Suprapubic skin (tissue), 4 donors: ENCODE data around the gene MYH11. TPM values are rescaled to one million over a fixed set of nuclear protein-coding genes. Genes with fewer than 3 reads are reported as not detected.

Experiments used
- DNase-seq, 2 donors: peaks; one replicate each; pipeline ENCODE4 v3.0.0-alpha.2; 2019; ENCODE audit warnings: low spot score in 2 of 2
- H3K27ac ChIP-seq: fragments of 200-600 bp; sonication (generic); one replicate; pipeline ENCODE4 v1.5.1; 2019
- H3K27me3 ChIP-seq: fragments of 200-600 bp; sonication (generic); one replicate; pipeline ENCODE4 v1.5.1; 2019
- H3K36me3 ChIP-seq: fragments of 200-600 bp; sonication (generic); one replicate; pipeline ENCODE4 v1.5.1; 2019
- H3K4me1 ChIP-seq: fragments of 200-600 bp; sonication (generic); one replicate; pipeline ENCODE4 v1.5.1; 2019
- H3K4me3 ChIP-seq: fragments of 200-600 bp; sonication (generic); one replicate; pipeline ENCODE4 v1.5.1; 2019; ENCODE audit warnings: mild to moderate bottlenecking
- H3K9me3 ChIP-seq: fragments of 200-600 bp; sonication (generic); one replicate; pipeline ENCODE4 v1.5.1; 2019
- EP300 ChIP-seq: sonication (generic); formaldehyde crosslinking; IDR thresholded peaks from one replicate; pipeline ENCODE4 v1.6.1; 2017; ENCODE audit warnings: antibody characterized with exemption
- POLR2A ChIP-seq, 2 donors: fragments of 450-650 bp; IDR thresholded peaks; one replicate each; pipeline ENCODE4 v1.6.1; 2017; ENCODE audit warnings: antibody characterized with exemption in 2 of 2, mild to moderate bottlenecking in 2 of 2, moderate library complexity in 2 of 2
- POLR2AphosphoS5 ChIP-seq, 3 donors: sonication (generic); formaldehyde crosslinking; IDR thresholded peaks; one replicate each; pipeline ENCODE4 v1.6.1; 2017; ENCODE audit warnings: antibody characterized with exemption in 3 of 3
- WGBS: methylation state at CpG from one replicate; pipeline ENCODE4 v1.1.5; 2018; 5-methylcytosine and 5-hydroxymethylcytosine counted together
- total RNA-seq, 4 donors: library from RNA; depleted of rRNA; stranded (reverse); fragments of >200 nt; gene quantifications; one replicate each; pipeline ENCODE4 v1.1.0, GENCODE V29; 2016
- TF ChIP-seq, protein P1 (sequence below), 2 donors: fragments of 200-600 bp in 1 of 2; fragments of 450-650 bp in 1 of 2; sonication (generic) in 1 of 2; IDR thresholded peaks; one replicate each; pipeline ENCODE4 v1.5.1; 2016 to 2019; ENCODE audit warnings: antibody characterized with exemption in 2 of 2, mild to moderate bottlenecking in 1 of 2, moderate library complexity in 1 of 2

The MYH11 gene
- total RNA-seq, 4 donors from 2014 or later = 24.2 to 54.8 (median 36.0) TPM

DNA sequence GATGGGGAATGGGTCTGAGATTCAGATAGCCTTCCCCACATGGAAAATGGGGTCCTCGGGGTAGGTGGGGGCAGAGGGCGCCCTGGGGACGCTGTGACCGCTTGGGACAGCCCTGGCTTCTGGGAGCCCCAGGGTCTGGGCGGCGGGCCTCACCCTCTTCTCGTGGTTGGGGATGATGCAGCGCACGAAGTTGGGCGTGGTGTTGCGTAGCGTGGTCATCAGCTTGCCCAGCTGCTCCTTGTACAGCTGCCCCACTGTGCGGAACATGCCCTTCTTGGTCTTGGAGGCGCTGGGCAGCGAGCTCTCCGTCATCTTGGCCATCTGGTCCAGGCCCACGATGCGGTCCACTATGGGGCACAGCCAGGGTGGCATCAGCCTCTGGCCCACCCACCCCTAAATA lies 106.8 kb downstream of the MYH11 start:
- Histone ChIP-seq H3K9me3 (no peaks in the 10 kb centered on the region), H3K27ac (no peak overlapping the region), H3K27me3 (no peaks in the 10 kb centered on the region), H3K4me3 (no peak overlapping the region), H3K4me1 (no peaks in the 10 kb centered on the region), H3K36me3 (peaks cover 9% of the 10 kb centered on the region)
- WGBS = 84% methylated on average over 17 of the region's 18 CpGs
- TF ChIP-seq POLR2A (IDR thresholded peaks at IDR 0.05) = no peak
- TF ChIP-seq POLR2AphosphoS5 (IDR thresholded peaks at IDR 0.05) = no peak
- TF ChIP-seq EP300 = no peak
- TF ChIP-seq, protein P1, sequence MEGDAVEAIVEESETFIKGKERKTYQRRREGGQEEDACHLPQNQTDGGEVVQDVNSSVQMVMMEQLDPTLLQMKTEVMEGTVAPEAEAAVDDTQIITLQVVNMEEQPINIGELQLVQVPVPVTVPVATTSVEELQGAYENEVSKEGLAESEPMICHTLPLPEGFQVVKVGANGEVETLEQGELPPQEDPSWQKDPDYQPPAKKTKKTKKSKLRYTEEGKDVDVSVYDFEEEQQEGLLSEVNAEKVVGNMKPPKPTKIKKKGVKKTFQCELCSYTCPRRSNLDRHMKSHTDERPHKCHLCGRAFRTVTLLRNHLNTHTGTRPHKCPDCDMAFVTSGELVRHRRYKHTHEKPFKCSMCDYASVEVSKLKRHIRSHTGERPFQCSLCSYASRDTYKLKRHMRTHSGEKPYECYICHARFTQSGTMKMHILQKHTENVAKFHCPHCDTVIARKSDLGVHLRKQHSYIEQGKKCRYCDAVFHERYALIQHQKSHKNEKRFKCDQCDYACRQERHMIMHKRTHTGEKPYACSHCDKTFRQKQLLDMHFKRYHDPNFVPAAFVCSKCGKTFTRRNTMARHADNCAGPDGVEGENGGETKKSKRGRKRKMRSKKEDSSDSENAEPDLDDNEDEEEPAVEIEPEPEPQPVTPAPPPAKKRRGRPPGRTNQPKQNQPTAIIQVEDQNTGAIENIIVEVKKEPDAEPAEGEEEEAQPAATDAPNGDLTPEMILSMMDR (IDR thresholded peaks at IDR 0.05) = no peak
- no peak for DNase-seq

DNA sequence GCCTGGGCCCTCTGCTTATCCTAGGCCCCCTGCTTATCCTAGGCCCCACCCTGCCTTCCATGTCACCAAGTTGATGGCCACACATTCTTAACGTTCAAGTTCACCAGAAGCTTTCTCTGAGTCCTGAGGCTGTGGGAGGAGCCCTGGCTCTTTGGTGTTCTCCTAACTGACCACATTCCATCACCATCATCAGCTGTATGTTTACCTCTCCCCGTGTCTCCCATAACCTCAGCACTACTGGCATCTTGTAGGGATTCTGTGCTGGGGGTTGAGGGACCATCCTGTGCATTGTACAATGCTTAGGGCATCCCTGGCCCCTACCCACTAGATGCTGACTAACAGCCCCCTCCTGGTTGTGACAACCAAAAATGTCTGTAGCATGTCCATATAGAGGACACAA lies 107.5 kb downstream of the MYH11 start:
- no peak overlapping the region for H3K27ac ChIP-seq
- H3K27me3 ChIP-seq = no peaks in the 10 kb centered on the region
- no peaks in the 10 kb centered on the region for H3K9me3 ChIP-seq
- H3K4me1 ChIP-seq = no peaks in the 10 kb centered on the region
- no peak for DNase-seq
- 68% methylated on average over 2 of the region's 2 CpGs for WGBS
- H3K36me3 ChIP-seq = peaks cover 9% of the 10 kb centered on the region
- TF ChIP-seq POLR2A (IDR thresholded peaks at IDR 0.05) = no peak
- TF ChIP-seq, protein P1 (IDR thresholded peaks at IDR 0.05) = no peak
- no peak for TF ChIP-seq EP300
- no peak for TF ChIP-seq POLR2AphosphoS5 (IDR thresholded peaks at IDR 0.05)
- no peak overlapping the region for H3K4me3 ChIP-seq

DNA sequence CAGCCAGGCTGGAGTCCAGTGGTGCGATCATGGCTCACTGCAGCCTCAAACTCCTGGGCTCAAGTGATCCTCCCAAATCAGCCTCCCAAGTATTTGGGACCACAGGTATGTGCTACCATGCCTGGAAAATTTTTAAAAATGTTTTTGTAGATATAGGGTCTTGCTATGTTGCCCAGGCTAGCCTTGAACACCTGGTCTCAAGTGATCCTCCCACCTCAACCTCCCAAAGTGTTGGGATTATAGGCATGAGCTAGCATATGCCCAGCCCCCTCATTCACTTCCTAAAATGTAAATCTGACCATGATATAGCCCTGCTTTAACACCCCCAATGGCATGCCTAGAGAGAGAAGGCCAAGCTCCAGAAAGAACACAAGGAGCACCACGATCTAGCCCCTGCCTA lies 108.2 kb downstream of the MYH11 start:
- peaks cover 9% of the 10 kb centered on the region for H3K36me3 ChIP-seq
- TF ChIP-seq, protein P1 (IDR thresholded peaks at IDR 0.05) = no peak
- no peak for TF ChIP-seq EP300
- no peak for TF ChIP-seq POLR2A (IDR thresholded peaks at IDR 0.05)
- no peak for TF ChIP-seq POLR2AphosphoS5 (IDR thresholded peaks at IDR 0.05)
- no peak overlapping the region for H3K27ac ChIP-seq
- WGBS = 97% methylated on average over 2 of the region's 2 CpGs
- H3K4me1 ChIP-seq = no peaks in the 10 kb centered on the region
- no peaks in the 10 kb centered on the region for H3K9me3 ChIP-seq
- no peak overlapping the region for H3K4me3 ChIP-seq
- no peak for DNase-seq
- no peaks in the 10 kb centered on the region for H3K27me3 ChIP-seq

DNA sequence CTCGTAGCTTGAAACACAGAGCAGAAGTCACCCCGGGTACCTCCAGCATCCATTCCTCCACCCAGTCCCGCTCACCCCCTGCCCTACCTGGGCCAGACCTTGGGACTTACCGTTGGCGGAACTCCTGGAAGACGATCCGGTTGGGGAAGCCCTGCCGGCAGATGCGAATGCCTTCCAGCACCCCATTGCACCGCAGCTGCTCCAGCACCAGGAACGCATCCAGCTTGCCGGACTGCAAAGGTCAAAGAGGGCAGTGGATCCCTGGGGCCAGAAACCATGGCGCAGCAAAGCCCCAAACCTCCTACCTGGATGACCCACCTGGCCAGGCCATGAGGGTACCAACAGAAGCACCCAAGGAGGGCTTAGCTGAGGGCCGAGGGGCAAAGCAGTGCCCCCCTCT lies 108.9 kb downstream of the MYH11 start:
- no peak for DNase-seq
- no peaks in the 10 kb centered on the region for H3K27me3 ChIP-seq
- peaks cover 12% of the 10 kb centered on the region for H3K36me3 ChIP-seq
- no peaks in the 10 kb centered on the region for H3K9me3 ChIP-seq
- 80% methylated on average over 5 of the region's 14 CpGs for WGBS
- TF ChIP-seq, protein P1 (IDR thresholded peaks at IDR 0.05) = no peak
- TF ChIP-seq POLR2A (IDR thresholded peaks at IDR 0.05) (no peak), POLR2AphosphoS5 (IDR thresholded peaks at IDR 0.05) (no peak), EP300 (no peak)
- no peak overlapping the region for H3K4me3 ChIP-seq
- no peaks in the 10 kb centered on the region for H3K4me1 ChIP-seq
- no peak overlapping the region for H3K27ac ChIP-seq

DNA sequence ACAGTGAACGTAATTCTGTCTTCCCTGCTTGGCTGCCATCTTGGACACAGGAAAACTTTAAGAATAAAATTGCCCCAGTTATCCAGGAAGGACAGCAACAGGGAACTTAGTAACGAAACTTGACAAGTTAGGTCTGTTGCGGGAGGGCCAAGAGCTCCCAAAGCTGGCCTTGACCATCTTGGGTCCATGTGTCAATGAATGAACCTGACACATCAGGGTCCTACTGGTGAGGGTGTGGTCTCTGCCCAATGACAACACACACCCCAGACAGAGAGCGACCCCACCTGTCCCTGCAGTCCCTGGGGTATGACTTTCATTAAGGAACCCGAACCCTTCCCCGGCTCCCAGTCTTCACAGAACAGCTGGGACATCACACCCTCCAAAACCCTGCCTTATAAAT lies 110.5 kb downstream of the MYH11 start:
- H3K27ac ChIP-seq = no peak overlapping the region
- WGBS = 96% methylated on average over 6 of the region's 6 CpGs
- no peak for DNase-seq
- H3K9me3 ChIP-seq = no peaks in the 10 kb centered on the region
- H3K4me3 ChIP-seq = no peak overlapping the region
- peaks cover 12% of the 10 kb centered on the region for H3K36me3 ChIP-seq
- no peaks in the 10 kb centered on the region for H3K4me1 ChIP-seq
- no peaks in the 10 kb centered on the region for H3K27me3 ChIP-seq
- TF ChIP-seq, protein P1 (IDR thresholded peaks at IDR 0.05) = no peak
- TF ChIP-seq POLR2A (IDR thresholded peaks at IDR 0.05) = no peak
- no peak for TF ChIP-seq EP300
- TF ChIP-seq POLR2AphosphoS5 (IDR thresholded peaks at IDR 0.05) = no peak
